ENCODE data around the gene HCLS1. TPM values are rescaled to one million over a fixed set of nuclear protein-coding genes. Genes with fewer than 3 reads are reported as not detected.
"Not testable (repeated sequence)": the region's sequence is repeated elsewhere in the genome, so short reads cannot be mapped to it uniquely, and the experiment has no call there.

Gene HCLS1
- total and polyA plus RNA-seq, 2 of the 8 experiments (the other 6 are each of a cell fraction or from before 2014, with no cell fraction given) = 0.53 to 1.3 TPM

DNA sequence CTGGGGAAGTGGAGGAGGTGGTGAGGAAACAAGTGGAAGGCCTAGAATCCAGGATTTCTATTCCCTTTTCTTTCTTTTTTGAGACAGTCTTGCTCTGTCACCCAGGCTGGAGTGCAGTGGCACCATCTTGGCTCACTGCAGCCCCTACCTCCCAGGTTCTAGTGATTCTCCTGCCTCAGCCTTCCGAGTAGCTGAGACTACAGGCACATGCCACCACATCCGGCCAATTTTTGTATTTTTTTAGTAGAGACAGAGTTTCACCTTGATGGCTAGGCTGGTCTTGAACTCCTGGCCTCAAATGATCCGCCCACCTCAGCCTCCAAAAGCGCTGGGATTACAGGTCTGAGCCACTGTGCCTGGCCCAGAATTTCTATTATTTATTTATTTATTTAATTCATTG is 66.9 kb downstream of the HCLS1 start:
- not testable (repeated sequence) for H4K20me1 ChIP-seq (replicated peaks in 1 of 2; ENCODE audit: control insufficient read depth in 1 of 2, insufficient read depth in 2 of 2, low read length in 2 of 2); H3K23ac ChIP-seq (ENCODE audit: insufficient read length); H3K79me2 ChIP-seq (ENCODE audit: control insufficient read depth in 1 of 2, insufficient read depth in 2 of 2, low read length in 2 of 2); H3K23me2 ChIP-seq (ENCODE audit: low read depth, low read length); H3K18ac ChIP-seq (ENCODE audit: extremely low read depth, low read length); H3K14ac ChIP-seq (ENCODE audit: insufficient read length); H3K79me1 ChIP-seq (ENCODE audit: low read depth, low read length); H2BK15ac ChIP-seq (ENCODE audit: low read length); H2AK5ac ChIP-seq (ENCODE audit: low read depth, low read length); H4K8ac ChIP-seq (ENCODE audit: extremely low read depth, insufficient read depth, low read length); H3K36me3 ChIP-seq (ENCODE audit: control insufficient read depth in 2 of 4, insufficient read depth in 4 of 4, low read length in 3 of 4); FAIRE-seq; H2AFZ ChIP-seq (ENCODE audit: low read length); H3K27me3 ChIP-seq (replicated peaks in 1 of 4; ENCODE audit: control insufficient read depth in 3 of 4, extremely low read depth in 1 of 4, insufficient read depth in 3 of 4, low read length in 3 of 4); H3K4ac ChIP-seq (replicated peaks; ENCODE audit: insufficient read length, low read depth, low read length); H3K9me3 ChIP-seq (ENCODE audit: insufficient read depth in 2 of 2, low read depth in 1 of 2, low read length in 1 of 2)
- H3K56ac ChIP-seq (replicated peaks; ENCODE audit: insufficient read length, low read depth, low read length) = peak overlapping the region; percentile 42
- H2BK120ac ChIP-seq (replicated peaks; ENCODE audit: low read depth, low read length) = peak overlapping the region; percentile 85
- peak overlapping the region; percentile 86; the same call in 1 of the 2 replicates for H3K27ac ChIP-seq (ENCODE audit: low read depth, low read length)
- 56% methylated on average over 4 of the region's 4 CpGs; no CpG with 5 or more reads in 1 of the 2 experiments for WGBS, 2 experiments (ENCODE audit: extremely low coverage in 1 of 2, insufficient coverage in 1 of 2, insufficient read length in 1 of 2, insufficient replicate concordance in 2 of 2, low coverage in 1 of 2, low lambda C conversion rate in 2 of 2, missing lambda C conversion rate in 1 of 2)
- peak overlapping the region in 1 of 4 experiments; percentile 43; a peak in 2 of 8 replicates for H3K4me3 ChIP-seq (ENCODE audit: extremely low read depth in 1 of 4, insufficient read depth in 2 of 4, low read depth in 3 of 4, low read length in 4 of 4)
- H4K91ac ChIP-seq (replicated peaks; ENCODE audit: insufficient read length, low read length) = peak overlapping the region; percentile 75
- H3K9ac ChIP-seq (replicated peaks in 1 of 4; ENCODE audit: extremely low read depth in 1 of 4, low read depth in 3 of 4, low read length in 3 of 4) = peak overlapping the region in 2 of 4 experiments; percentile 54 to 60; a peak in 4 of 7 replicates
- H2BK5ac ChIP-seq (ENCODE audit: low read depth, low read length) = peak overlapping the region; percentile 100
- DNase-seq (ENCODE audit: low read depth in 1 of 2, low spot score in 2 of 2) = peak in 1 of 2 experiments; percentile 48
- peak overlapping the region; percentile 49 to 80 for H3K4me2 ChIP-seq (ENCODE audit: insufficient read depth in 1 of 2, low read depth in 2 of 2, low read length in 2 of 2)
- POLR2A ChIA-PET (ENCODE audit: partially characterized antibody) = interaction anchor here (0.7 to 3.1 kb wide), 20 partner anchors 8 to 173 kb away, joined by 3 to 18 read pairs (median 4); no protein-coding TSS in a partner anchor
- H4K5ac ChIP-seq (ENCODE audit: insufficient read length, low read depth, low read length) = peak overlapping the region; percentile 25
- 0 out of 2 replicates have a peak, but pooled peaks have one; percentile 13 for TF ChIP-seq RBBP5 (IDR thresholded peaks at IDR 0.05; ENCODE audit: borderline replicate concordance, low read depth, low read length)
- peaks cover 5 to 22% (median 11%) of the 10 kb centered on the region in 4 experiments; a peak in 6 of 7 replicates for H3K4me1 ChIP-seq (replicated peaks in 1 of 4; ENCODE audit: control insufficient read depth in 3 of 4, insufficient read depth in 4 of 4, low read length in 3 of 4)
- H2BK12ac ChIP-seq (ENCODE audit: low read depth, low read length) = peak overlapping the region; percentile 88
- CTCF ChIA-PET (ENCODE audit: partially characterized antibody) = interaction anchor here (0.8 to 1.5 kb wide), 3 partner anchors 8 to 43 kb away, joined by 4 to 7 read pairs (median 5); no protein-coding TSS in a partner anchor
- peak overlapping the region; percentile 84 for H2BK20ac ChIP-seq (ENCODE audit: low read length)
